Loucy (cell line): ENCODE measurements around the gene ELOVL1.

Source experiments
- H2AFZ ChIP-seq: fragments of 200-600 bp; sonication (generic); 2 replicates; pipeline ENCODE4 v1.6.0; 2016; ENCODE audit warnings: antibody characterized with exemption, mild to moderate bottlenecking, low read length, moderate library complexity
- H3F3A ChIP-seq: fragments of 200-600 bp; 2 replicates; pipeline ENCODE4 v1.6.0; 2016; ENCODE audit warnings: antibody characterized with exemption, low read depth, mild to moderate bottlenecking
- H3K27me3 ChIP-seq: fragments of 200-600 bp; sonication (generic); 2 replicates; pipeline ENCODE4 v1.6.1; 2014; ENCODE audit warnings: low read length, mild to moderate bottlenecking; ENCODE audit not compliant: insufficient read depth, poor library complexity, severe bottlenecking
- H3K36me3 ChIP-seq: fragments of 200-600 bp; sonication (generic); 2 replicates; pipeline ENCODE4 v1.6.1; 2016; ENCODE audit warnings: low read length; ENCODE audit not compliant: insufficient read depth
- H3K4me1 ChIP-seq: fragments of 200-600 bp; sonication (generic); 2 replicates; pipeline ENCODE4 v1.5.1; 2014; ENCODE audit warnings: low read length, mild to moderate bottlenecking; ENCODE audit not compliant: insufficient read depth, poor library complexity, severe bottlenecking
- H3K4me2 ChIP-seq: fragments of 200-600 bp; sonication (generic); 2 replicates; pipeline ENCODE4 v1.6.0; 2014; ENCODE audit warnings: antibody characterized with exemption, low read length, low read depth, mild to moderate bottlenecking; ENCODE audit not compliant: poor library complexity, severe bottlenecking
- H3K4me3 ChIP-seq: fragments of 200-600 bp; sonication (generic); 2 replicates; pipeline ENCODE4 v1.5.1; 2014; ENCODE audit warnings: low read length, mild to moderate bottlenecking, mixed read lengths; ENCODE audit not compliant: poor library complexity, severe bottlenecking
- H3K79me2 ChIP-seq: fragments of 200-600 bp; sonication (generic); 2 replicates; pipeline ENCODE4 v1.6.1; 2014; ENCODE audit warnings: low read length; ENCODE audit not compliant: insufficient read depth
- H3K9ac ChIP-seq: fragments of 200-600 bp; sonication (generic); 2 replicates; pipeline ENCODE4 v1.6.0; 2014; ENCODE audit warnings: mild to moderate bottlenecking, low read depth, low read length, moderate library complexity; ENCODE audit not compliant: poor library complexity, severe bottlenecking
- H3K9me2 ChIP-seq: fragments of 200-600 bp; sonication (generic); replicated peaks from 2 replicates; pipeline ENCODE4 v1.6.1; 2016; ENCODE audit warnings: low read depth, low read length, mixed read lengths
- H3K9me3 ChIP-seq: fragments of 200-600 bp; sonication (generic); 2 replicates; pipeline ENCODE4 v1.6.1; 2014; ENCODE audit warnings: mild to moderate bottlenecking, antibody characterized with exemption, low read length, low read depth; ENCODE audit not compliant: insufficient read depth
- H4K20me1 ChIP-seq: fragments of 200-600 bp; sonication (generic); 2 replicates; pipeline ENCODE4 v1.6.0; 2014; ENCODE audit warnings: antibody characterized with exemption, low read length, mild to moderate bottlenecking; ENCODE audit not compliant: insufficient read depth, poor library complexity, severe bottlenecking
- CTCF ChIP-seq: fragments of 200-600 bp; sonication (generic); conservative IDR thresholded peaks from 2 replicates; pipeline ENCODE4 v1.5.1; 2014; ENCODE audit warnings: mild to moderate bottlenecking, antibody characterized with exemption, low read length
- EZH2phosphoT487 ChIP-seq: fragments of 200-600 bp; IDR thresholded peaks from 2 replicates; pipeline ENCODE4 v1.6.1; 2018; ENCODE audit warnings: antibody characterized with exemption, mild to moderate bottlenecking, moderate library complexity, borderline replicate concordance

The ELOVL1 gene

GRCh38 chr1:43396059-43396458 lies 28.2 kb upstream of the ELOVL1 start:
- H3K79me2 ChIP-seq, result peaks cover 3% of the 10 kb centered on the region; the same call in 1 of the 2 replicates
- TF ChIP-seq CTCF, result no peak
- TF ChIP-seq EZH2phosphoT487, result no peak
- H3K4me3 ChIP-seq, result no peak overlapping the region
- H3K4me2 ChIP-seq, result no peak overlapping the region
- H4K20me1 ChIP-seq, result no peaks in the 10 kb centered on the region
- H3K9ac ChIP-seq, result no peak overlapping the region
- H3K9me3 ChIP-seq, result no peaks in the 10 kb centered on the region
- H3K27me3 ChIP-seq, result no peaks in the 10 kb centered on the region
- H3K4me1 ChIP-seq, result peaks cover 3% of the 10 kb centered on the region
- no peaks in the 10 kb centered on the region for H3F3A ChIP-seq
- H3K36me3 ChIP-seq, result no peaks in the 10 kb centered on the region
- H3K9me2 ChIP-seq, result no peaks in the 10 kb centered on the region
- no peak overlapping the region for H2AFZ ChIP-seq

- H3K9ac ChIP-seq, result no peak overlapping the region
- H3K4me2 ChIP-seq, result no peak overlapping the region
- no peaks in the 10 kb centered on the region for H3K36me3 ChIP-seq
- H3K4me1 ChIP-seq, result peaks cover 7% of the 10 kb centered on the region
- no peak for TF ChIP-seq CTCF
- no peak for TF ChIP-seq EZH2phosphoT487
- no peaks in the 10 kb centered on the region for H3K27me3 ChIP-seq
- no peaks in the 10 kb centered on the region for H4K20me1 ChIP-seq
- no peaks in the 10 kb centered on the region for H3K9me3 ChIP-seq
- H3K4me3 ChIP-seq, result no peak overlapping the region
- H2AFZ ChIP-seq, result no peak overlapping the region
- H3F3A ChIP-seq, result no peaks in the 10 kb centered on the region
- peaks cover 9% of the 10 kb centered on the region for H3K79me2 ChIP-seq
- H3K9me2 ChIP-seq, result no peaks in the 10 kb centered on the region
These were observed 27.7 kb upstream of the ELOVL1 start for GRCh38 chr1:43395523-43395922.

GRCh38 chr1:43392702-43393101 lies 24.9 kb upstream of the ELOVL1 start:
- Histone ChIP-seq H4K20me1 (peaks cover 10% of the 10 kb centered on the region), H3K4me2 (peak overlapping the region; percentile 5), H3K4me1 (peaks cover 23% of the 10 kb centered on the region), H3K9me3 (no peaks in the 10 kb centered on the region), H3K9ac (no peak overlapping the region), H3K36me3 (no peaks in the 10 kb centered on the region), H3K79me2 (peaks cover 35% of the 10 kb centered on the region), H3K27me3 (no peaks in the 10 kb centered on the region), H2AFZ (no peak overlapping the region), H3K4me3 (no peak overlapping the region), H3K9me2 (no peaks in the 10 kb centered on the region), H3F3A (no peaks in the 10 kb centered on the region)
- TF ChIP-seq EZH2phosphoT487, result no peak
- TF ChIP-seq CTCF, result no peak
